SK-N-SH (cell line): ENCODE data around the gene SZT2. TPM values are rescaled to one million over a fixed set of nuclear protein-coding genes. Genes with fewer than 3 reads are reported as not detected.

Source experiments
- CTCF ChIA-PET: fragments of 300-600, 350-600 bp; formaldehyde crosslinking; extraction: SDS; loops from one replicate; lab custom pipeline; 2021; lab: Yijun Ruan, JAX
- POLR2A ChIA-PET: fragments of 350-600 bp; sonication (Branson Sonifier 250); formaldehyde crosslinking; extraction: SDS; loops from one replicate; lab custom pipeline; 2020; ENCODE audit warnings: antibody characterized with exemption, inconsistent platforms; lab: Yijun Ruan, JAX
- DNase-seq: peaks from one replicate; pipeline ENCODE4 v3.0.0; 2012
- H2AFZ ChIP-seq: fragments of 200-600 bp; sonication (generic); 2 replicates; pipeline ENCODE4 v1.8.1; 2016; ENCODE audit warnings: antibody characterized with exemption, mild to moderate bottlenecking, low read depth
- H3F3A ChIP-seq: fragments of 200-600 bp; sonication (generic); replicated peaks from 2 replicates; pipeline ENCODE3; 2016; ENCODE audit warnings: antibody characterized with exemption, mild to moderate bottlenecking; ENCODE audit not compliant: insufficient read depth
- H3K27ac ChIP-seq, 2 experiments: fragments of 200-500 bp in 1 of 2; fragments of 200-600 bp in 1 of 2; sonication (Bioruptor generic) in 1 of 2; sonication (generic), shearing (Covaris generic) in 1 of 2; 2 replicates each; pipeline versions ENCODE4 v1.5.1 to v1.6.1; 2014 to 2016; ENCODE audit warnings: low read depth in 2 of 2, inconsistent platforms in 1 of 2, low read length in 1 of 2, mild to moderate bottlenecking in 1 of 2, mixed read lengths in 1 of 2
- H3K27me3 ChIP-seq: fragments of 200-600 bp; sonication (generic), shearing (Covaris generic); 2 replicates; pipeline ENCODE4 v1.6.1; 2016; ENCODE audit warnings: mixed run types; ENCODE audit not compliant: insufficient read depth
- H3K36me3 ChIP-seq, 2 experiments: fragments of 200-500 bp in 1 of 2; fragments of 200-600 bp in 1 of 2; sonication (Bioruptor generic) in 1 of 2; sonication (generic) in 1 of 2; replicated peaks in 1 of 2; 2 replicates each; pipeline versions ENCODE3 to v1.5.1; 2014 to 2016; ENCODE audit warnings: low read length in 1 of 2, mild to moderate bottlenecking in 1 of 2; ENCODE audit not compliant: insufficient read depth in 2 of 2, control insufficient read depth in 1 of 2
- H3K4me1 ChIP-seq, 2 experiments: fragments of 200-500 bp in 1 of 2; fragments of 200-600 bp in 1 of 2; sonication (Bioruptor generic) in 1 of 2; sonication (generic), shearing (Covaris generic) in 1 of 2; 2 replicates each; pipeline versions ENCODE4 v1.5.1 to v1.6.1; 2014 to 2016; ENCODE audit warnings: low read depth in 1 of 2, low read length in 1 of 2, mixed run types in 1 of 2; ENCODE audit not compliant: insufficient read depth in 2 of 2, control insufficient read depth in 1 of 2
- H3K4me2 ChIP-seq: fragments of 200-600 bp; sonication (generic), shearing (Covaris generic); 2 replicates; pipeline ENCODE4 v1.6.1; 2017; ENCODE audit warnings: mixed run types
- H3K4me3 ChIP-seq, 2 experiments: fragments of 200-500 bp in 1 of 2; fragments of 200-600 bp in 1 of 2; sonication (Bioruptor generic) in 1 of 2; sonication (generic), shearing (Covaris generic) in 1 of 2; 2 replicates each; pipeline versions ENCODE4 v1.5.1 to v1.8.1; 2014 to 2016; ENCODE audit warnings: low read depth in 2 of 2, inconsistent platforms in 1 of 2, low read length in 1 of 2, mild to moderate bottlenecking in 1 of 2, mixed read lengths in 1 of 2, moderate library complexity in 1 of 2
- H3K79me2 ChIP-seq: fragments of 200-600 bp; sonication (generic); 2 replicates; pipeline ENCODE4 v1.8.1; 2017; ENCODE audit warnings: mild to moderate bottlenecking; ENCODE audit not compliant: insufficient read depth
- H3K9ac ChIP-seq: fragments of 200-600 bp; sonication (generic); 2 replicates; pipeline ENCODE4 v1.6.1; 2017; ENCODE audit warnings: mixed run types
- H3K9me2 ChIP-seq: fragments of 200-600 bp; sonication (generic); 2 replicates; pipeline ENCODE4 v1.6.1; 2017; ENCODE audit warnings: mixed run types
- H3K9me3 ChIP-seq: fragments of 200-600 bp; sonication (generic); 2 replicates; pipeline ENCODE4 v1.6.1; 2017; ENCODE audit warnings: mixed run types, mild to moderate bottlenecking, moderate library complexity
- H4K20me1 ChIP-seq: fragments of 200-600 bp; sonication (generic); 2 replicates; pipeline ENCODE4 v1.6.1; 2017; ENCODE audit warnings: mild to moderate bottlenecking, mixed run types; ENCODE audit not compliant: insufficient read depth
- ELF1 ChIP-seq: IDR thresholded peaks from 2 replicates; pipeline ENCODE4 v1.4.0; 2012
- EP300 ChIP-seq, 2 experiments: IDR thresholded peaks; 2 replicates each; pipeline versions ENCODE4 v1.4.0 to v1.6.1; 2012; ENCODE audit warnings: borderline replicate concordance in 1 of 2, low read depth in 1 of 2, low read length in 1 of 2
- EZH2phosphoT487 ChIP-seq: fragments of 200-600 bp; sonication (generic); IDR thresholded peaks from 2 replicates; pipeline ENCODE4 v1.6.1; 2017; ENCODE audit warnings: low read depth, mixed run types, mild to moderate bottlenecking, antibody characterized with exemption, moderate library complexity, borderline replicate concordance
- FOSL2 ChIP-seq: IDR thresholded peaks from 2 replicates; pipeline ENCODE4 v1.4.0; 2012; ENCODE audit warnings: low read depth, mild to moderate bottlenecking, moderate library complexity, borderline replicate concordance
- FOXJ3 ChIP-seq: sonication (generic); formaldehyde crosslinking; IDR thresholded peaks from 2 replicates; pipeline ENCODE4 v1.5.1; 2020; ENCODE audit warnings: mild to moderate bottlenecking, missing genetic modification reagents
- JUND ChIP-seq: IDR thresholded peaks from 2 replicates; pipeline ENCODE4 v1.4.0; 2012
- NFIC ChIP-seq: IDR thresholded peaks from 2 replicates; pipeline ENCODE4 v1.4.0; 2012; ENCODE audit warnings: borderline replicate concordance
- PBX3 ChIP-seq: IDR thresholded peaks from 2 replicates; pipeline ENCODE4; 2012
- RAD21 ChIP-seq: IDR thresholded peaks from 2 replicates; pipeline ENCODE4 v1.6.1; 2012; ENCODE audit warnings: mild to moderate bottlenecking, low read length
- RCOR1 ChIP-seq: fragments of 150-350 bp; IDR thresholded peaks from 2 replicates; pipeline ENCODE4 v1.6.1; 2017; ENCODE audit warnings: antibody characterized with exemption, low read length
- REST ChIP-seq: IDR thresholded peaks from 2 replicates; pipeline ENCODE4 v1.6.1; 2012; ENCODE audit warnings: mild to moderate bottlenecking, low read depth, low read length, moderate library complexity
- RFX5 ChIP-seq: IDR thresholded peaks from 2 replicates; pipeline ENCODE4 v1.6.1; 2012; ENCODE audit warnings: mild to moderate bottlenecking, improper control_type of control experiment, low read length
- SIN3A ChIP-seq: IDR thresholded peaks from 2 replicates; pipeline ENCODE4 v1.6.1; 2012; ENCODE audit warnings: low read depth, mild to moderate bottlenecking, low read length, moderate library complexity, borderline replicate concordance
- SMC3 ChIP-seq: IDR thresholded peaks from 2 replicates; pipeline ENCODE4 v1.6.1; 2012; ENCODE audit warnings: low read depth, low read length, improper control_type of control experiment
- TAF1 ChIP-seq: IDR thresholded peaks from 2 replicates; pipeline ENCODE4 v1.6.1; 2012; ENCODE audit warnings: low read depth, mild to moderate bottlenecking, low read length, moderate library complexity, borderline replicate concordance
- TCF12 ChIP-seq: IDR thresholded peaks from 2 replicates; pipeline ENCODE4 v1.4.0; 2012
- YY1 ChIP-seq: IDR thresholded peaks from 2 replicates; pipeline ENCODE4 v1.4.0; 2012; ENCODE audit warnings: low read depth, mild to moderate bottlenecking
- WGBS: methylation state at CpG from one replicate; pipeline ENCODE4 v1.1.6; 2017; ENCODE audit warnings: low lambda C conversion rate; 5-methylcytosine and 5-hydroxymethylcytosine counted together
- polyA plus RNA-seq, 3 experiments: library from polyadenylated mRNA; depleted of rRNA; stranded (reverse); fragments of >200 nt; gene quantifications; 2 replicates each; pipeline ENCODE4 v1.2.3, GENCODE V29; 2012
- TF ChIP-seq, protein P1 (sequence below): IDR thresholded peaks from 2 replicates; pipeline ENCODE4 v1.4.0; 2012; ENCODE audit warnings: low read depth, borderline replicate concordance

The SZT2 gene
- polyA plus RNA-seq, 1 of the 3 experiments (the other 2 are of a cell fraction), result 12.9 TPM

- Histone ChIP-seq H3K4me3 (no peak overlapping the region), H3K9ac (no peak overlapping the region), H3K9me2 (no peaks in the 10 kb centered on the region), H2AFZ (no peak overlapping the region), H3K79me2 (no peaks in the 10 kb centered on the region), H3K36me3 (peaks cover 38 to 48% of the 10 kb centered on the region in 2 experiments), H4K20me1 (no peaks in the 10 kb centered on the region), H3K4me1 (no peaks in the 10 kb centered on the region), H3K27me3 (no peaks in the 10 kb centered on the region), H3K9me3 (no peaks in the 10 kb centered on the region), H3F3A (peaks cover 6% of the 10 kb centered on the region), H3K27ac (no peak overlapping the region), H3K4me2 (no peak overlapping the region)
- TF ChIP-seq, protein P1, sequence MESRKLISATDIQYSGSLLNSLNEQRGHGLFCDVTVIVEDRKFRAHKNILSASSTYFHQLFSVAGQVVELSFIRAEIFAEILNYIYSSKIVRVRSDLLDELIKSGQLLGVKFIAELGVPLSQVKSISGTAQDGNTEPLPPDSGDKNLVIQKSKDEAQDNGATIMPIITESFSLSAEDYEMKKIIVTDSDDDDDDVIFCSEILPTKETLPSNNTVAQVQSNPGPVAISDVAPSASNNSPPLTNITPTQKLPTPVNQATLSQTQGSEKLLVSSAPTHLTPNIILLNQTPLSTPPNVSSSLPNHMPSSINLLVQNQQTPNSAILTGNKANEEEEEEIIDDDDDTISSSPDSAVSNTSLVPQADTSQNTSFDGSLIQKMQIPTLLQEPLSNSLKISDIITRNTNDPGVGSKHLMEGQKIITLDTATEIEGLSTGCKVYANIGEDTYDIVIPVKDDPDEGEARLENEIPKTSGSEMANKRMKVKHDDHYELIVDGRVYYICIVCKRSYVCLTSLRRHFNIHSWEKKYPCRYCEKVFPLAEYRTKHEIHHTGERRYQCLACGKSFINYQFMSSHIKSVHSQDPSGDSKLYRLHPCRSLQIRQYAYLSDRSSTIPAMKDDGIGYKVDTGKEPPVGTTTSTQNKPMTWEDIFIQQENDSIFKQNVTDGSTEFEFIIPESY, result no peak
- TF ChIP-seq RFX5 (no peak), RCOR1 (no peak), SMC3 (no peak), REST (no peak), NFIC (no peak), TAF1 (no peak), JUND (no peak), SIN3A (no peak), PBX3 (no peak), ELF1 (no peak), FOXJ3 (no peak), EP300 (IDR thresholded peaks at IDR 0.05; ENCODE audit: borderline replicate concordance in 1 of 2, low read depth in 1 of 2, low read length in 1 of 2) (no peak), EZH2phosphoT487 (no peak), RAD21 (no peak), FOSL2 (no peak), TCF12 (no peak), YY1 (no peak)
- no peak for DNase-seq
- POLR2A ChIA-PET, result no interaction called here
- CTCF ChIA-PET, result interaction anchor here (1.2 to 5.6 kb wide), 5 partner anchors 19 to 200 kb away, joined by 4 to 134 read pairs (median 8); no protein-coding TSS in a partner anchor
- WGBS, result 76% methylated on average over 2 of the region's 5 CpGs
These were observed 26.2 kb downstream of the SZT2 start for GRCh38 chr1:43415901-43416300.
